OCI-LY7 (cell line): ENCODE data around the gene IGF2BP1. TPM values are rescaled to one million over a fixed set of nuclear protein-coding genes. Genes with fewer than 3 reads are reported as not detected.

Source experiments
- BruUV-seq: library from RNA; stranded (reverse); fragments of 400-500 nt; replicated peaks from 2 replicates; lab custom pipeline; 2021; lab: Mats Ljungman, UMichigan
- CTCF ChIA-PET: fragments of 300-600 bp; sonication (Branson Sonifier 250); formaldehyde crosslinking; loops from one replicate; lab custom pipeline; 2022; ENCODE audit warnings: antibody characterized with exemption; ENCODE audit not compliant: unreplicated experiment; lab: Charles Lee
- POLR2A ChIA-PET: fragments of 300-600 bp; sonication (Branson Sonifier 250); formaldehyde crosslinking; loops from one replicate; lab custom pipeline; 2022; ENCODE audit warnings: antibody characterized with exemption; lab: Charles Lee
- DNase-seq: peaks from one replicate; pipeline ENCODE4 v3.0.0-alpha.2; 2015; ENCODE audit warnings: low spot score
- H2AFZ ChIP-seq: fragments of 200-600 bp; sonication (generic), shearing (Covaris generic); 2 replicates; pipeline ENCODE4 v1.6.1; 2014; ENCODE audit warnings: mild to moderate bottlenecking, antibody characterized with exemption, low read length, moderate library complexity
- H3K27ac ChIP-seq: fragments of 200-600 bp; sonication (generic); 2 replicates; pipeline ENCODE4 v1.5.1; 2014; ENCODE audit warnings: mixed run types, low read depth, mild to moderate bottlenecking, moderate library complexity, low read length, inconsistent platforms; ENCODE audit not compliant: poor library complexity, severe bottlenecking
- H3K36me3 ChIP-seq: fragments of 200-600 bp; sonication (generic); 2 replicates; pipeline ENCODE4 v1.6.1; 2014; ENCODE audit warnings: mild to moderate bottlenecking, antibody characterized with exemption, low read length, moderate library complexity, mixed read lengths; ENCODE audit not compliant: insufficient read depth
- H3K4me1 ChIP-seq: fragments of 200-600 bp; sonication (generic); 2 replicates; pipeline ENCODE4 v1.5.1; 2014; ENCODE audit warnings: mild to moderate bottlenecking, low read length; ENCODE audit not compliant: insufficient read depth, poor library complexity, severe bottlenecking
- H3K4me2 ChIP-seq: fragments of 200-600 bp; sonication (generic); 2 replicates; pipeline ENCODE4 v1.6.1; 2014; ENCODE audit warnings: mild to moderate bottlenecking, low read length
- H3K4me3 ChIP-seq: fragments of 200-600 bp; sonication (generic); 2 replicates; pipeline ENCODE4 v1.5.1; 2014; ENCODE audit warnings: mild to moderate bottlenecking, low read depth, low read length; ENCODE audit not compliant: poor library complexity, severe bottlenecking
- H3K79me2 ChIP-seq: fragments of 200-600 bp; sonication (generic); 2 replicates; pipeline ENCODE4 v1.6.1; 2016; ENCODE audit warnings: low read depth, mild to moderate bottlenecking, low read length, moderate library complexity, mixed read lengths; ENCODE audit not compliant: insufficient read depth
- H3K9me2 ChIP-seq: fragments of 200-600 bp; sonication (generic); 2 replicates; pipeline ENCODE4 v1.6.1; 2016; ENCODE audit warnings: mild to moderate bottlenecking, low read length, mixed read lengths; ENCODE audit not compliant: insufficient read depth
- H3K9me3 ChIP-seq: fragments of 200-600 bp; sonication (generic); 2 replicates; pipeline ENCODE4 v1.6.1; 2014; ENCODE audit warnings: mild to moderate bottlenecking, mixed run types, low read length, mixed read lengths
- H4K20me1 ChIP-seq: fragments of 200-600 bp; sonication (generic); 2 replicates; pipeline ENCODE4 v1.6.1; 2014; ENCODE audit warnings: mild to moderate bottlenecking, antibody characterized with exemption, low read length, moderate library complexity, mixed read lengths; ENCODE audit not compliant: insufficient read depth
- EZH2phosphoT487 ChIP-seq: fragments of 200-600 bp; sonication (generic); IDR thresholded peaks from 2 replicates; pipeline ENCODE4 v1.6.1; 2018; ENCODE audit warnings: low read depth, borderline replicate concordance, mild to moderate bottlenecking, mixed run types, antibody characterized with exemption, low read length, moderate library complexity, mixed read lengths
- intact Hi-C: fragments of 100-400 bp; cut with micrococcal nuclease; formaldehyde crosslinking; loops from one replicate; pipeline ENCODE4 v1.10.0; 2022; ENCODE audit not compliant: unreplicated experiment
- total RNA-seq, 2 experiments: library from RNA; depleted of rRNA in 1 of 2; stranded (reverse); fragments of >200 nt in 1 of 2; shearing (Covaris generic) in 1 of 2; gene quantifications; 2 replicates each; pipeline ENCODE4 v1.2.3, GENCODE V29; 2014 to 2022
- TF ChIP-seq, protein P1 (sequence below): fragments of 200-600 bp; sonication (generic); conservative IDR thresholded peaks from 2 replicates; pipeline ENCODE4 v1.5.1; 2014; ENCODE audit warnings: mild to moderate bottlenecking, antibody characterized with exemption, low read length, moderate library complexity, mixed read lengths

Gene IGF2BP1
- total RNA-seq, 2 experiments from 2014 or later: 18.9 to 46.4 TPM

DNA sequence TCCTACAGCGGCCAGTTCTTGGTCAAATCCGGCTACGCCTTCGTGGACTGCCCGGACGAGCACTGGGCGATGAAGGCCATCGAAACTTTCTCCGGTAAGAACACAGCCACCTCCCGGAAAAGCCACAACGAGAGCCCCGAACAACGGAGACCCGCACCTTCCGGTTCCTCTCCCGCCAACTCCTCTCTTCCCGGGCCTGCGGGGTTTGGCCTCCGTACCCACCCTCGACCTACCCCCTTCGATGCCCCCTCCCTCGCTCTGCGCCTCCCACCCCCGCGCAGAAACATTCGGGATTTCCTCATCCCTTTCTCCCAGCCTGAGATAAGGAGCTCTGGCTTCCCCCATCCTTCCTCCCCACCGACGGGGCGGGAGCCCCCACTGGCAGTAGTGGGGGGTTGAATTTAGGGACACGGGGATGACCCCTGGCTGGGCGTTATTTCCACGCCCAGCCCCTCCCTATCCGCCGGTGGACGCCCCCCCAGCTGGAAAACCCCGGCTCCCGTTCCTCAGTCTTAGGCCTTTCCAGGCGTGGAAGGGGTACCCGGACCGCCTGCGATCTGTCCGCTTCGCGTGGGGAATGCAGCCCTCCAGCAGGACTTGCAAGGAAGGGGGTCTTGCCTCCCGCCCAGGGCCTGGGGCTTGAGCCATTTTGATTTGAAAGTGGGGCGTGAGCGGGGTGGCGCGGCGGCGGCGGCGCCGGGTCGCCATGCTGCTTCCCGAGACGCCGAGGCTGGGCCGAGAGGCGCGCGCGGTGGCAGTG lies 822 bp downstream of the IGF2BP1 start:
- H3K27ac ChIP-seq: peak overlapping the region; percentile 82
- peaks cover 23% of the 10 kb centered on the region for H3K4me1 ChIP-seq
- H3K9me3 ChIP-seq: no peaks in the 10 kb centered on the region
- TF ChIP-seq, protein P1, sequence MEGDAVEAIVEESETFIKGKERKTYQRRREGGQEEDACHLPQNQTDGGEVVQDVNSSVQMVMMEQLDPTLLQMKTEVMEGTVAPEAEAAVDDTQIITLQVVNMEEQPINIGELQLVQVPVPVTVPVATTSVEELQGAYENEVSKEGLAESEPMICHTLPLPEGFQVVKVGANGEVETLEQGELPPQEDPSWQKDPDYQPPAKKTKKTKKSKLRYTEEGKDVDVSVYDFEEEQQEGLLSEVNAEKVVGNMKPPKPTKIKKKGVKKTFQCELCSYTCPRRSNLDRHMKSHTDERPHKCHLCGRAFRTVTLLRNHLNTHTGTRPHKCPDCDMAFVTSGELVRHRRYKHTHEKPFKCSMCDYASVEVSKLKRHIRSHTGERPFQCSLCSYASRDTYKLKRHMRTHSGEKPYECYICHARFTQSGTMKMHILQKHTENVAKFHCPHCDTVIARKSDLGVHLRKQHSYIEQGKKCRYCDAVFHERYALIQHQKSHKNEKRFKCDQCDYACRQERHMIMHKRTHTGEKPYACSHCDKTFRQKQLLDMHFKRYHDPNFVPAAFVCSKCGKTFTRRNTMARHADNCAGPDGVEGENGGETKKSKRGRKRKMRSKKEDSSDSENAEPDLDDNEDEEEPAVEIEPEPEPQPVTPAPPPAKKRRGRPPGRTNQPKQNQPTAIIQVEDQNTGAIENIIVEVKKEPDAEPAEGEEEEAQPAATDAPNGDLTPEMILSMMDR: no peak
- no peak for TF ChIP-seq EZH2phosphoT487
- no peaks in the 10 kb centered on the region for H3K9me2 ChIP-seq
- CTCF ChIA-PET: interaction anchor here (0.6 kb wide), 1 partner anchor 499 kb away, joined by 5 read pairs; no protein-coding TSS in a partner anchor
- POLR2A ChIA-PET: interaction anchor here (0.7 kb wide), 1 partner anchor 15 kb away, joined by 3 read pairs; no protein-coding TSS in a partner anchor
- peak overlapping the region; percentile 70 for H3K4me2 ChIP-seq
- H3K4me3 ChIP-seq: peak overlapping the region; percentile 83
- peaks cover 54% of the 10 kb centered on the region for H3K79me2 ChIP-seq
- peak overlapping the region; percentile 70; the same call in 1 of the 2 replicates for H2AFZ ChIP-seq
- H4K20me1 ChIP-seq: peaks cover 23% of the 10 kb centered on the region
- intact Hi-C loops: loop anchor here (2.0 kb wide), 1 partner anchor 89 kb away; the partner anchor contains the start of gene UBE2Z
- peaks cover 19% of the 10 kb centered on the region for H3K36me3 ChIP-seq
- peak; percentile 35 for DNase-seq
- BruUV-seq: no TSS peak

DNA sequence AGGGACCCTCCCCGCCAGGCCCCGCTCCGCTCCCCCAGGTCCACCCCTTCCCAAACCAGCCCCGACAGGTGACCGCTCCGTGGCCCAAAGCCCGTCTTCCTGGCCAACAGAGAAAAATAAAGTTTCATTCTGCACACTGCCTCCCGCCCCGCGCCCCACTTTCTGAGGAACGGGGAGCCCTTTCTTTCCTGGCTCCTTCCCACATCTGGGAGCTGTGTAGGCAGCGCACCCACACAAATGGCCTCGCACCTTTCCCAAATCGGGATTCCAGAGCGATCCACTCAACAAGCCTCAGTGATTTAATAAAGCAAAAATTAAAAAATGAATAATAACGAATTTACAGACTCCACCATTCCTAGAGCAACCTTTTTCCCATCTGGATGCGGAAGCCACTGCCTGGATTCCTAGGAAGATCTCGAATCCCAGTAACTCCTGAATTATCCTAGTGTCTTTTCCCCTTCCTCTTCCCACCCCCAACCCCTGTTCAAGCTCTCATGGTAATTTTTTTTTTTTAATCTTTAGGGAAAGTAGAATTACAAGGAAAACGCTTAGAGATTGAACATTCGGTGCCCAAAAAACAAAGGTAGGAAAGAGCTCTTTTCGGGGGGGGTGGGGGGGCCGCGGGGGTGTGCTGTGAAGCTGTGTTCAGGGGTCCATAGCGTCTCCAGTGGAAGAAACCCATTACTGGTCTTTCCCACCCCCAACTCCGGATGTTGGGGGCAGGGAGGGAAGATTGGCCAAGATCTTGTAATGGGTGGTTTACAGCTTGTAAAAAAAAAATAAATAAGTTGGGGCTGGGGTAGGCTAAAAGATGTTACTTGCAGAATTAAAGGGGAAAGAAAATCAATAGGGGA lies 1.6 kb downstream of the IGF2BP1 start:
- TF ChIP-seq EZH2phosphoT487: no peak
- TF ChIP-seq, protein P1: 0 out of 2 replicates have a peak, but pooled peaks have one; percentile 29
- CTCF ChIA-PET: interaction anchor here (0.6 kb wide), 2 partner anchors 305 to 500 kb away, joined by 5 to 12 read pairs; no protein-coding TSS in a partner anchor
- Histone ChIP-seq H2AFZ (no peak overlapping the region), H4K20me1 (peaks cover 29% of the 10 kb centered on the region), H3K4me3 (peak overlapping the region; percentile 83), H3K27ac (peak overlapping the region; percentile 82), H3K36me3 (peaks cover 19% of the 10 kb centered on the region), H3K4me2 (peak overlapping the region; percentile 70), H3K4me1 (peaks cover 28% of the 10 kb centered on the region), H3K79me2 (peaks cover 61% of the 10 kb centered on the region), H3K9me2 (no peaks in the 10 kb centered on the region), H3K9me3 (no peaks in the 10 kb centered on the region)
- POLR2A ChIA-PET: interaction anchor here (0.6 to 0.8 kb wide), 4 partner anchors 10 to 184 kb away, joined by 3 read pairs; no protein-coding TSS in a partner anchor
- intact Hi-C loops: loop anchor here (2.0 kb wide), 1 partner anchor 90 kb away; the partner anchor contains the start of gene UBE2Z
- DNase-seq: peak; percentile 41
- BruUV-seq: no TSS peak
